Endothelial cell of umbilical vein (primary cell): Measurements from ENCODE around the gene CGB3. TPM values are rescaled to one million over a fixed set of nuclear protein-coding genes. Genes with fewer than 3 reads are reported as not detected.
A peak's percentile ranks its signal among the peaks of the same experiment; 100 is the strongest.

Source experiments
- BruUV-seq: library from RNA; stranded (reverse); fragments of 400-500 nt; replicated peaks from 2 replicates; lab custom pipeline; 2021; lab: Mats Ljungman, UMichigan
- CTCF ChIA-PET: fragments of 300-600, 350-600 bp; sonication (Branson Sonifier 250); formaldehyde crosslinking; loops from one replicate; lab custom pipeline; 2021; ENCODE audit warnings: antibody characterized with exemption, inconsistent platforms; lab: Charles Lee
- POLR2A ChIA-PET: fragments of 300-600, 350-600 bp; sonication (Branson Sonifier 250); formaldehyde crosslinking; loops from one replicate; lab custom pipeline; 2021; ENCODE audit warnings: antibody characterized with exemption, inconsistent platforms; lab: Charles Lee
- DNase-seq: peaks from one replicate; pipeline ENCODE4 v3.0.0-alpha.2; 2011; ENCODE audit warnings: low read depth, low spot score
- FAIRE-seq: peaks from 2 replicates; lab custom pipeline; 2011; peaks lifted over from hg19 to GRCh38; lab: Jason Lieb, UNC
- H2AFZ ChIP-seq: 2 replicates; pipeline ENCODE4 v1.6.0; 2012; ENCODE audit warnings: low read depth, low read length, control low read depth, inconsistent platforms
- H3K27ac ChIP-seq: 2 replicates; pipeline ENCODE4 v1.5.1; 2011; ENCODE audit warnings: low read depth, mild to moderate bottlenecking, control low read depth, low read length, moderate library complexity; ENCODE audit not compliant: insufficient read depth
- H3K27me3 ChIP-seq, 2 experiments: 2 replicates each; pipeline versions ENCODE4 v1.6.0 to v1.6.1; 2011; ENCODE audit warnings: low read length in 2 of 2, mixed read lengths in 1 of 2; ENCODE audit not compliant: control insufficient read depth in 2 of 2, insufficient read depth in 2 of 2
- H3K36me3 ChIP-seq, 2 experiments: 2 replicates in 1 of 2; 3 replicates in 1 of 2; pipeline ENCODE4 v1.5.1; 2011; ENCODE audit warnings: low read length in 2 of 2, mild to moderate bottlenecking in 1 of 2, moderate library complexity in 1 of 2; ENCODE audit not compliant: control insufficient read depth in 2 of 2, insufficient read depth in 2 of 2; ENCODE audit errors: extremely low read depth in 1 of 2
- H3K4me1 ChIP-seq: 3 replicates; pipeline ENCODE4 v1.5.1; 2011; ENCODE audit warnings: mild to moderate bottlenecking, low read length; ENCODE audit not compliant: control insufficient read depth, insufficient read depth; ENCODE audit errors: extremely low read depth
- H3K4me2 ChIP-seq: 2 replicates; pipeline ENCODE4 v1.6.1; 2011; ENCODE audit warnings: low read length, control low read depth, mixed read lengths; ENCODE audit not compliant: insufficient read depth
- H3K4me3 ChIP-seq, 3 experiments: fragments of 200-600 bp in 1 of 3; sonication (generic), shearing (Covaris generic) in 1 of 3; replicated peaks in 1 of 3; 2 replicates each; pipeline ENCODE4 v1.5.1; 2011 to 2016; ENCODE audit warnings: control low read depth in 3 of 3, low read length in 3 of 3, mild to moderate bottlenecking in 2 of 3, inconsistent platforms in 1 of 3, low read depth in 1 of 3, moderate library complexity in 1 of 3; ENCODE audit not compliant: insufficient read depth in 1 of 3
- H3K79me2 ChIP-seq: 2 replicates; pipeline ENCODE4 v1.6.0; 2012; ENCODE audit warnings: low read length, inconsistent platforms; ENCODE audit not compliant: control insufficient read depth, insufficient read depth
- H3K9ac ChIP-seq: replicated peaks from 2 replicates; pipeline ENCODE3; 2011; ENCODE audit warnings: low read length, control low read depth; ENCODE audit not compliant: insufficient read depth; ENCODE audit errors: extremely low read depth
- H3K9me1 ChIP-seq: replicated peaks from 3 replicates; pipeline ENCODE4 v1.6.0; 2011; ENCODE audit warnings: mild to moderate bottlenecking, low read length; ENCODE audit not compliant: control insufficient read depth, insufficient read depth; ENCODE audit errors: extremely low read depth
- H3K9me3 ChIP-seq: replicated peaks from 2 replicates; pipeline ENCODE4 v1.5.1; 2012; ENCODE audit warnings: low read length, inconsistent platforms; ENCODE audit not compliant: control insufficient read depth, insufficient read depth
- H4K20me1 ChIP-seq: replicated peaks from 2 replicates; pipeline ENCODE3; 2011; ENCODE audit warnings: mild to moderate bottlenecking, low read length; ENCODE audit not compliant: control insufficient read depth, insufficient read depth; ENCODE audit errors: extremely low read depth
- CTCF ChIP-seq, 2 donors: IDR thresholded peaks; 1 replicate in 1 of 2; 2 replicates in 1 of 2; pipeline ENCODE4 v1.5.1; 2011; ENCODE audit warnings: low read length in 2 of 2, mild to moderate bottlenecking in 2 of 2, moderate library complexity in 2 of 2, control low read depth in 1 of 2, inconsistent platforms in 1 of 2, low read depth in 1 of 2; ENCODE audit not compliant: insufficient read depth in 1 of 2; ENCODE audit errors: extremely low read depth in 1 of 2
- EZH2 ChIP-seq: IDR thresholded peaks from 2 replicates; pipeline ENCODE4 v1.6.1; 2012; ENCODE audit warnings: borderline replicate concordance, low read depth, mild to moderate bottlenecking, moderate library complexity, low read length, inconsistent platforms; ENCODE audit not compliant: severe bottlenecking
- FOS ChIP-seq: IDR thresholded peaks from 2 replicates; pipeline ENCODE4 v1.6.1; 2011; ENCODE audit warnings: mild to moderate bottlenecking, low read length, moderate library complexity, borderline replicate concordance; ENCODE audit not compliant: insufficient read depth
- GATA2 ChIP-seq: IDR thresholded peaks from 2 replicates; pipeline ENCODE4 v1.7.0; 2011; ENCODE audit warnings: low read depth, mild to moderate bottlenecking, moderate library complexity, mixed read lengths, low read length; ENCODE audit not compliant: insufficient read length, insufficient read depth
- JUN ChIP-seq: IDR thresholded peaks from 2 replicates; pipeline ENCODE4 v1.6.1; 2011; ENCODE audit warnings: borderline replicate concordance, low read depth; ENCODE audit not compliant: insufficient read length, insufficient read depth
- MAX ChIP-seq: IDR thresholded peaks from 2 replicates; pipeline ENCODE4 v1.6.1; 2011; ENCODE audit not compliant: insufficient read depth, insufficient read length
- MYC ChIP-seq: IDR thresholded peaks from one replicate; pipeline ENCODE4 v1.6.1; 2011; ENCODE audit warnings: mild to moderate bottlenecking, low read depth, low read length
- POLR2A ChIP-seq: IDR thresholded peaks from 2 replicates; pipeline ENCODE4 v1.6.1; 2012; ENCODE audit warnings: low read depth, mild to moderate bottlenecking, control low read depth, low read length
- POLR2AphosphoS5 ChIP-seq: IDR thresholded peaks from 2 replicates; pipeline ENCODE4 v1.6.1; 2012; ENCODE audit warnings: low read depth, mild to moderate bottlenecking, control low read depth, low read length, moderate library complexity; ENCODE audit not compliant: insufficient read depth
- dilution Hi-C: fragments of 300-500 bp; cut with MboI; formaldehyde crosslinking; loops from one replicate; pipeline ENCODE4 v1.15.0; 2019; ENCODE audit warnings: low sequenced_read_pairs; ENCODE audit not compliant: extremely low pct_ligation_motif_present
- intact Hi-C: fragments of 100-400 bp; cut with micrococcal nuclease; formaldehyde crosslinking; loops from one replicate; pipeline ENCODE4 v1.10.0; 2022
- polyA plus RNA-seq, 4 experiments: library from polyadenylated mRNA; depleted of rRNA in 3 of 4; stranded (reverse) in 3 of 4; unstranded in 1 of 4; fragments of >200 nt; gene quantifications; 2 replicates each; pipeline versions ENCODE4 v1.2.1 to v1.2.3, GENCODE V29; 2011 to 2012; ENCODE audit warnings: missing spikeins in 1 of 4
- total RNA-seq: library from RNA; stranded (reverse); gene quantifications from 2 replicates; pipeline ENCODE4 v1.2.3, GENCODE V29; 2021

CGB3 gene
- total and polyA plus RNA-seq, 2 donors (not counting 3 experiments of a cell fraction or from before 2014, with no cell fraction given) = not detected

GRCh38 chr19:48988286-48988685 is 35.8 kb downstream of the CGB3 start:
- no peaks in the 10 kb centered on the region for H3K9me3 ChIP-seq
- H4K20me1 ChIP-seq = no peaks in the 10 kb centered on the region
- no peak overlapping the region for H3K9ac ChIP-seq
- no peak overlapping the region for H3K4me2 ChIP-seq
- peaks cover 24% of the 10 kb centered on the region for H3K79me2 ChIP-seq
- H3K36me3 ChIP-seq = peaks cover 0 to 9% of the 10 kb centered on the region in 2 experiments
- no peaks in the 10 kb centered on the region for H3K9me1 ChIP-seq
- POLR2A ChIA-PET = no interaction called here
- no peak overlapping the region for H3K27ac ChIP-seq
- no peak overlapping the region for H2AFZ ChIP-seq
- CTCF ChIA-PET = no interaction called here
- no peak overlapping the region for H3K4me3 ChIP-seq
- BruUV-seq = TSS peak; percentile 10
- TF ChIP-seq EZH2 (no peak), POLR2A (no peak), GATA2 (no peak), POLR2AphosphoS5 (no peak), CTCF (IDR thresholded peaks at IDR 0.05; ENCODE audit: extremely low read depth in 1 of 2, insufficient read depth in 1 of 2, low read depth in 1 of 2, low read length in 2 of 2) (no peak), MAX (no peak), FOS (no peak), MYC (no peak), JUN (no peak)
- dilution Hi-C loops (no loop called here), intact Hi-C loops (no loop called here)
- peaks cover 7% of the 10 kb centered on the region for H3K4me1 ChIP-seq
- no peak for FAIRE-seq
- no peak for DNase-seq
- no peaks in the 10 kb centered on the region for H3K27me3 ChIP-seq
